MCF 10A (cell line): ENCODE results near the gene GRIP1. TPM values are rescaled to one million over a fixed set of nuclear protein-coding genes. Genes with fewer than 3 reads are reported as not detected.

Experiments
- BruUV-seq: library from RNA; stranded (reverse); fragments of 400-500 nt; replicated peaks from 2 replicates; lab custom pipeline; 2021; lab: Mats Ljungman, UMichigan
- CTCF ChIA-PET: fragments of 300-600 bp; sonication (Branson Sonifier 250); formaldehyde crosslinking; extraction: SDS; loops from one replicate; lab custom pipeline; 2021; ENCODE audit warnings: antibody characterized with exemption, inconsistent platforms; lab: Yijun Ruan, JAX
- POLR2A ChIA-PET: fragments of 300-600, 350-650 bp; sonication (Branson Sonifier 250); formaldehyde crosslinking; extraction: SDS; loops from one replicate; lab custom pipeline; 2020; ENCODE audit warnings: antibody characterized with exemption, inconsistent platforms; lab: Yijun Ruan, JAX
- DNase-seq: peaks from one replicate; pipeline ENCODE4 v3.0.0-alpha.2; 2018; ENCODE audit not compliant: unreplicated experiment
- H3K27ac Mint-ChIP-seq: one replicate; pipeline ENCODE4 v1.8.0; 2022; ENCODE audit warnings: mild to moderate bottlenecking, low read depth, mixed read lengths; ENCODE audit not compliant: unreplicated experiment
- H3K27me3 Mint-ChIP-seq: one replicate; pipeline ENCODE4 v1.8.0; 2022; ENCODE audit warnings: mixed read lengths; ENCODE audit not compliant: insufficient read depth, unreplicated experiment
- H3K36me3 Mint-ChIP-seq: one replicate; pipeline ENCODE4 v1.8.0; 2022; ENCODE audit warnings: mild to moderate bottlenecking, moderate library complexity, mixed read lengths; ENCODE audit not compliant: insufficient read depth, unreplicated experiment
- H3K4me1 Mint-ChIP-seq: one replicate; pipeline ENCODE4 v1.8.0; 2022; ENCODE audit warnings: mixed read lengths; ENCODE audit not compliant: insufficient read depth, unreplicated experiment
- H3K4me3 Mint-ChIP-seq: one replicate; pipeline ENCODE4 v1.8.0; 2022; ENCODE audit warnings: mild to moderate bottlenecking, moderate library complexity, mixed read lengths; ENCODE audit not compliant: unreplicated experiment
- H3K9me3 Mint-ChIP-seq: one replicate; pipeline ENCODE4 v1.8.0; 2022; ENCODE audit warnings: mixed read lengths; ENCODE audit not compliant: unreplicated experiment
- intact Hi-C: fragments of 100-400 bp; cut with micrococcal nuclease; formaldehyde crosslinking; loops from 2 replicates; pipeline ENCODE4 v1.14.1; 2022
- total RNA-seq: library from RNA; stranded (reverse); gene quantifications from 2 replicates; pipeline ENCODE4 v1.2.3, GENCODE V29; 2022
- TF ChIP-seq, protein P1 (sequence below): fragments of 200-600 bp; IDR thresholded peaks from one replicate; pipeline ENCODE4 v1.8.0; 2022; ENCODE audit warnings: antibody characterized with exemption, mild to moderate bottlenecking; ENCODE audit not compliant: unreplicated experiment

GRIP1 gene
- total RNA-seq, 1 experiment from 2014 or later = 8.2 TPM

DNA sequence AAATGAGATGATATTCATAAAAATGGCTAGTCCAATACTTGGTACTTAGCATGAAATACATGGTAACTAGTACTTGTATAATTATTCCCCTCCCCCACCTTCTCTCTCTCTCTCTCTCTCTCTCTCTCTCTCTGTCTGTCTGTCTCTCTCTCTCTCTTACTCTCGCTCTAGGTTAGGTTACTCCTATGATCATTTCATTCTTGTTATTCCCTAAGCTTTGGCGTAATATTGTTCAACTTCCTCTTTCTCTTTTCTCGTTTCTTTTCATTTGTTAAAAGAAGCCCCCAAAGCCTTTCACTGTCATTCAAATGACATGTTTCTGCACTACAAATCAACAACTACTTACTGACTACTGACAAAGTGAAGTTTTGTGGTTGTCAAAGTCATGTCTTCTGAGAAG lies 89.8 kb downstream of the GRIP1 start:
- TF ChIP-seq, protein P1, sequence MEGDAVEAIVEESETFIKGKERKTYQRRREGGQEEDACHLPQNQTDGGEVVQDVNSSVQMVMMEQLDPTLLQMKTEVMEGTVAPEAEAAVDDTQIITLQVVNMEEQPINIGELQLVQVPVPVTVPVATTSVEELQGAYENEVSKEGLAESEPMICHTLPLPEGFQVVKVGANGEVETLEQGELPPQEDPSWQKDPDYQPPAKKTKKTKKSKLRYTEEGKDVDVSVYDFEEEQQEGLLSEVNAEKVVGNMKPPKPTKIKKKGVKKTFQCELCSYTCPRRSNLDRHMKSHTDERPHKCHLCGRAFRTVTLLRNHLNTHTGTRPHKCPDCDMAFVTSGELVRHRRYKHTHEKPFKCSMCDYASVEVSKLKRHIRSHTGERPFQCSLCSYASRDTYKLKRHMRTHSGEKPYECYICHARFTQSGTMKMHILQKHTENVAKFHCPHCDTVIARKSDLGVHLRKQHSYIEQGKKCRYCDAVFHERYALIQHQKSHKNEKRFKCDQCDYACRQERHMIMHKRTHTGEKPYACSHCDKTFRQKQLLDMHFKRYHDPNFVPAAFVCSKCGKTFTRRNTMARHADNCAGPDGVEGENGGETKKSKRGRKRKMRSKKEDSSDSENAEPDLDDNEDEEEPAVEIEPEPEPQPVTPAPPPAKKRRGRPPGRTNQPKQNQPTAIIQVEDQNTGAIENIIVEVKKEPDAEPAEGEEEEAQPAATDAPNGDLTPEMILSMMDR = no peak
- no TSS peak for BruUV-seq
- no peak overlapping the region for H3K27ac Mint-ChIP-seq

DNA sequence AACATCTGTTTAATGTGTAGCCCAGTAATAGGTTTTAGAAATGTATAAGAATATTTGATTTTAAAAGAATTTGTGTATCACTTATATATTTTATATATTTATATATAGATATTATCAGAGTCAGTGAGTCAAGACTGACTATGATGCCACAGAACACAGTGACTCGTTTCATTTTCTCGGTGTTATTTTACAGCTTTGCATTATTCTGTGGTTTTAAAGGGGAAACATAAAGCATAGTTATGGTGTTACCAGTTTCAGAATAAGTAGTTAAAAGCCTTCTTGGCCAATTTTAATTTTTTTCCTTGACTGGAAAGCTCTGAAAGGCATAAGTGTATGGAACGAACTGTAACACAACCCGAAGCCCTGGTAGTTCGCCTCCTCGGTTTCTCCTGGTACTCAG lies 91.0 kb downstream of the GRIP1 start:
- intact Hi-C loops = no loop called here
- TF ChIP-seq, protein P1 = no peak
- no peaks in the 10 kb centered on the region for H3K9me3 Mint-ChIP-seq

More for the DNA sequence above, 89.8 kb downstream of the GRIP1 start:
- intact Hi-C loops = no loop called here
- no peak for DNase-seq
- no peaks in the 10 kb centered on the region for H3K9me3 Mint-ChIP-seq
- CTCF ChIA-PET = no interaction called here
- H3K4me1 Mint-ChIP-seq = no peaks in the 10 kb centered on the region
- H3K36me3 Mint-ChIP-seq = no peaks in the 10 kb centered on the region
- H3K4me3 Mint-ChIP-seq = no peak overlapping the region
- POLR2A ChIA-PET = no interaction called here
- H3K27me3 Mint-ChIP-seq = no peaks in the 10 kb centered on the region

DNA sequence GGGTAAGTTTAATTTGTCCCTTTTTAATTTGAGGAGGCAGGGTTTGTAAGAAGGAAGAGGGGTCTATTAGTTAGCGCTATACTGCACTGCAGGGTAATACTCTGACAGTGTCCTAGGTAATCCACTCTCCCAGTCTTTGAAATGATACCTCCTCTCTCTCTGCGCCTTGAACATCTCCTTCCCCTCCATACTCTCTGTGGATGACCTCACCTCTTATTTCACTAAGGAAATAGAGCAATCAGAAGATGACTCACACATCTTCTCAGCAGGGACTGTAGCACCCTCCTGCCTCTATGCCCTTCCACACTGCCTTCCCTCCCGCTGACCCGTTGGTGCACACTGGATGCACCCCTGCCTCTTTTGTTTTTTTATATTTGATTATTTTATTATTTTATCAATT lies 94.2 kb downstream of the GRIP1 start:
- intact Hi-C loops = no loop called here
- peak; percentile 59 for DNase-seq
- ChIA-PET CTCF (interaction anchor here (0.6 to 0.7 kb wide), 2 partner anchors 284 to 306 kb away, joined by 3 to 4 read pairs; no protein-coding TSS in a partner anchor), POLR2A (no interaction called here)
- no peaks in the 10 kb centered on the region for H3K9me3 Mint-ChIP-seq
- H3K4me1 Mint-ChIP-seq = no peaks in the 10 kb centered on the region
- H3K4me3 Mint-ChIP-seq = no peak overlapping the region
- TF ChIP-seq, protein P1 = no peak
- H3K36me3 Mint-ChIP-seq = no peaks in the 10 kb centered on the region
- no peaks in the 10 kb centered on the region for H3K27me3 Mint-ChIP-seq
- no TSS peak for BruUV-seq
- H3K27ac Mint-ChIP-seq = no peak overlapping the region

More for the DNA sequence above, 91.0 kb downstream of the GRIP1 start:
- H3K36me3 Mint-ChIP-seq = no peaks in the 10 kb centered on the region
- H3K4me1 Mint-ChIP-seq = no peaks in the 10 kb centered on the region
- H3K4me3 Mint-ChIP-seq = no peak overlapping the region
- no TSS peak for BruUV-seq
- CTCF ChIA-PET = interaction anchor here (0.5 to 0.7 kb wide), 2 partner anchors 51 to 79 kb away, joined by 3 to 5 read pairs; no protein-coding TSS in a partner anchor
- POLR2A ChIA-PET = no interaction called here
- no peaks in the 10 kb centered on the region for H3K27me3 Mint-ChIP-seq
- DNase-seq = no peak
- H3K27ac Mint-ChIP-seq = no peak overlapping the region

DNA sequence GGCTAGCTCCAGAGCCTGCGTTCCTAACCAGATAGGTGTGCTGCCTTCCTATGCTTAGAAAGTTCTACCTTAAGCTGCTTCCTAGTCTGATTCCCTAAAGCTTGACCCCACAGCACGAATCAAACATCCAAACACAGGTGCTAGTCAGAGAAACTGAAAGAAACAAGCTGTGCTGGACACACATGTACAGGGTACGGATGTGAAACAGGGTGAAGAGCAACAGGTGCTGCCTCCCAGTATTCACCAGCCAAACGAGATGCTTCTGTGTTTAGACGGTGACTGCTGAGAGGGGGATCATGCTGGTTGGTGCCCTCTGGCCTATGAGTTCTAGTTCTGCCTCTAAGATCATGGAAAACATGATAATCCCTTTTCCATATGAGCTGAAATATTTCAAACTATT lies 105.3 kb downstream of the GRIP1 start:
- Mint-ChIP-seq H3K4me3 (no peak overlapping the region), H3K27ac (no peak overlapping the region), H3K36me3 (no peaks in the 10 kb centered on the region), H3K4me1 (no peaks in the 10 kb centered on the region), H3K9me3 (no peaks in the 10 kb centered on the region), H3K27me3 (no peaks in the 10 kb centered on the region)
- intact Hi-C loops = no loop called here
- DNase-seq = no peak
- CTCF ChIA-PET = interaction anchor here (0.8 kb wide), 1 partner anchor 24 kb away, joined by 4 read pairs; no protein-coding TSS in a partner anchor
- POLR2A ChIA-PET = no interaction called here
- no TSS peak for BruUV-seq
- TF ChIP-seq, protein P1 = no peak
